H1 (cell line): ENCODE measurements around the gene NUP133. TPM values are rescaled to one million over a fixed set of nuclear protein-coding genes. Genes with fewer than 3 reads are reported as not detected.

Source experiments
- NANOG ChIP-seq: IDR thresholded peaks from 2 replicates; pipeline ENCODE4 v1.6.1; 2011; ENCODE audit warnings: low read length, low read depth, mild to moderate bottlenecking, inconsistent platforms; ENCODE audit not compliant: insufficient read depth, poor library complexity, severe bottlenecking
- SP1 ChIP-seq: IDR thresholded peaks from 2 replicates; pipeline ENCODE4 v1.6.1; 2011; ENCODE audit warnings: low read depth, low read length
- SP2 ChIP-seq: IDR thresholded peaks from 2 replicates; pipeline ENCODE4 v1.6.1; 2012; ENCODE audit warnings: mild to moderate bottlenecking, low read length, inconsistent platforms
- TAF1 ChIP-seq: IDR thresholded peaks from 2 replicates; pipeline ENCODE4 v1.6.1; 2011; ENCODE audit warnings: mild to moderate bottlenecking, low read depth, low read length
- TBP ChIP-seq: IDR thresholded peaks from 2 replicates; pipeline ENCODE4 v1.6.1; 2011; ENCODE audit warnings: low read depth, low read length, improper control_type of control experiment
- YY1 ChIP-seq: IDR thresholded peaks from 2 replicates; pipeline ENCODE4 v1.6.1; 2011; ENCODE audit warnings: low read depth, mild to moderate bottlenecking, low read length
- polyA plus RNA-seq, 7 experiments: library from polyadenylated mRNA; depleted of rRNA in 3 of 7; stranded (reverse) in 5 of 7; unstranded in 2 of 7; fragments of >200 nt in 5 of 7; fragments of 200-250 nt in 2 of 7; gene quantifications; 1 replicate in 5 of 7; 2 replicates in 1 of 7; 4 replicates in 1 of 7; pipeline versions ENCODE4 v1.2.1 to v1.2.3, GENCODE V29; 2011 to 2013; ENCODE audit warnings: missing spikeins in 2 of 7, mixed read lengths in 2 of 7
- total RNA-seq: library from RNA; stranded (reverse); fragmentation: NEBNext Ultra II Directional; extraction: Animal tissue kit (Norgen Biotek cat#: 25700); gene quantifications from 2 replicates; pipeline ENCODE4 v1.2.1, GENCODE V29; 2021

The NUP133 gene
- total and polyA plus RNA-seq, 2 of the 8 experiments (the other 6 are each of a cell fraction or from before 2014, with no cell fraction given), result 20.6 to 72.1 TPM

- no peak for TF ChIP-seq NANOG
- no peak for TF ChIP-seq SP2
- no peak for TF ChIP-seq YY1
- TF ChIP-seq TAF1, result no peak
- no peak for TF ChIP-seq TBP
- TF ChIP-seq SP1, result no peak
These were observed 110.4 kb downstream of the NUP133 start (continued) for GRCh38 chr1:229397762-229398161.
